ENCODE measurements around the gene FHIT. TPM values are rescaled to one million over a fixed set of nuclear protein-coding genes. Genes with fewer than 3 reads are reported as not detected.

FHIT gene
- polyA plus RNA-seq, 1 of the 3 experiments (the other 2 are of a cell fraction) = 0.41 TPM

DNA sequence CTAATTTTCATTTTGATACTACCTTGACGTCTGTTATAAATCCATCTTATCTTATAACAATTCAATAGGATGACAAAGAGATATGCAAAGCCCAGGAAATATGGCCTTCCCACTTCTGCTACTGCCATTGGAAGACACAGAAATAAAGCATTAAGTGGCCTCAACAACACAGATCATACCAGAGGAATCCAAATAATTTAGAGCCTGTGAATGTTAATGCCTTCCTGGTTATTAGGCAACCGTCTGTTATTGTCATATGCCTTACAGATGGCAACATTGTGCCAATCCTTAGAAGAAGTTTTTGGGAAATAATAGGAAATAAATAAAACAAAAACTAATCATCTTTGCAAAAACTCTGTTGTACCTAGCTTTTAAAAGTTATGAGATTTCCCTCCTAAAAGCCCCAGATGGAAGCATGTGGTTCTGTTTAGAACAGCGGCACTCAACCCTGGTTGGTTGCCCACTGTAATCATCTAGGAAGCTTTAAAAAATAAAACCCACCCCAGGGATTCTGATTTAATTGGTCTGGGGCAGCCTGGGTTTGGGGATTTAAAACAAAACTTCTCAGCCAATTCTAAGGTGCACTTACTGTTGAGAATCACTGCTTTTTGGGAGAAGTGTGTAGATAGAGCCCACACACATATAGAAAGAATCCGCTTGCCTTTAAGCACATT is 1496.7 kb downstream of the FHIT start:
- POLR2A ChIA-PET = no interaction called here
- WGBS (ENCODE audit: low lambda C conversion rate) = 85% methylated on average over 4 of the region's 4 CpGs

More for the DNA sequence above, 1496.7 kb downstream of the FHIT start:
- no peaks in the 10 kb centered on the region for H4K20me1 ChIP-seq (ENCODE audit: insufficient read depth)
- no peaks in the 10 kb centered on the region for H3K9me3 ChIP-seq
- H3K9ac ChIP-seq = no peak overlapping the region
- no peaks in the 10 kb centered on the region; a peak in 1 of 4 replicates for H3K4me1 ChIP-seq (ENCODE audit: control insufficient read depth in 1 of 2, insufficient read depth in 2 of 2, low read depth in 1 of 2, low read length in 1 of 2)
- H3K27me3 ChIP-seq (ENCODE audit: insufficient read depth) = no peaks in the 10 kb centered on the region
- TF ChIP-seq EZH2phosphoT487 (IDR thresholded peaks at IDR 0.05; ENCODE audit: borderline replicate concordance, low read depth) = no peak
- TF ChIP-seq RCOR1 (IDR thresholded peaks at IDR 0.05; ENCODE audit: low read length) = no peak
- no peak for TF ChIP-seq ZBTB33 (IDR thresholded peaks at IDR 0.05; ENCODE audit: borderline replicate concordance, low read depth)
- no peak for TF ChIP-seq EP300 (IDR thresholded peaks at IDR 0.05; ENCODE audit: borderline replicate concordance in 1 of 2, low read depth in 1 of 2, low read length in 1 of 2)
- no peak for TF ChIP-seq FOXM1 (IDR thresholded peaks at IDR 0.05; ENCODE audit: low read depth)
- no peak for TF ChIP-seq YY1 (IDR thresholded peaks at IDR 0.05; ENCODE audit: low read depth)
- no peak for TF ChIP-seq NRF1 (IDR thresholded peaks at IDR 0.05; ENCODE audit: low read depth, low read length)
- no peak for TF ChIP-seq SMC3 (IDR thresholded peaks at IDR 0.05; ENCODE audit: low read depth, low read length)
- TF ChIP-seq MXI1 (IDR thresholded peaks at IDR 0.05; ENCODE audit: low read depth, low read length) = no peak
- no peak for TF ChIP-seq CHD2 (IDR thresholded peaks at IDR 0.05; ENCODE audit: low read length, partially characterized antibody)
- no peak for TF ChIP-seq FOSL2 (IDR thresholded peaks at IDR 0.05; ENCODE audit: borderline replicate concordance, low read depth)
- no peak for TF ChIP-seq IRF3 (IDR thresholded peaks at IDR 0.05; ENCODE audit: low read depth, low read length)
- TF ChIP-seq GATA2 (CRISPR knock-in tag; IDR thresholded peaks at IDR 0.05) = no peak
- no peak for TF ChIP-seq RFX5 (IDR thresholded peaks at IDR 0.05; ENCODE audit: low read length)
- no peak for TF ChIP-seq USF2 (IDR thresholded peaks at IDR 0.05; ENCODE audit: borderline replicate concordance, low read depth, low read length)
- H3K79me2 ChIP-seq (ENCODE audit: insufficient read depth) = no peaks in the 10 kb centered on the region
- CTCF ChIA-PET = interaction anchor here (0.7 kb wide), 1 partner anchor 10 kb away, joined by 3 read pairs; no protein-coding TSS in a partner anchor
- no peak overlapping the region for H3K4me3 ChIP-seq (ENCODE audit: low read depth in 2 of 2, low read length in 1 of 2)
- no peaks in the 10 kb centered on the region for H3F3A ChIP-seq (replicated peaks; ENCODE audit: insufficient read depth)
- H2AFZ ChIP-seq (ENCODE audit: low read depth) = no peak overlapping the region
- H3K4me2 ChIP-seq = no peak overlapping the region
- no peak for DNase-seq
- no peaks in the 10 kb centered on the region for H3K9me2 ChIP-seq
- no peaks in the 10 kb centered on the region for H3K36me3 ChIP-seq (replicated peaks in 1 of 2; ENCODE audit: control insufficient read depth in 1 of 2, insufficient read depth in 2 of 2, low read length in 1 of 2)
- no peak overlapping the region for H3K27ac ChIP-seq (ENCODE audit: low read depth in 2 of 2, low read length in 1 of 2)
